HG03457 (cell line): ENCODE data around the gene FLCN.

Experiments used
- ATAC-seq: cut with Tn5 transposase; IDR thresholded peaks from one replicate; pipeline ENCODE4 v1.9.1; 2021; ENCODE audit warnings: moderate number of reproducible peaks; ENCODE audit not compliant: unreplicated experiment

Gene FLCN

GRCh38 chr17:17236295-17237025 is 508 bp downstream of the FLCN start:
- peak; percentile 6 for ATAC-seq

GRCh38 chr17:17235212-17236174 is 1.5 kb downstream of the FLCN start:
- no peak for ATAC-seq

- no peak for ATAC-seq
These were observed 4.7 kb downstream of the FLCN start for GRCh38 chr17:17232303-17232621.

GRCh38 chr17:17231621-17232302 is 5.2 kb downstream of the FLCN start:
- ATAC-seq = no peak

- ATAC-seq = no peak
These were observed 7.3 kb downstream of the FLCN start for GRCh38 chr17:17229416-17230384.

GRCh38 chr17:17228521-17229279 is 8.3 kb downstream of the FLCN start:
- no peak for ATAC-seq

- ATAC-seq = no peak
These were observed 9.1 kb downstream of the FLCN start for GRCh38 chr17:17227608-17228520.

- ATAC-seq = no peak
These were observed 10.3 kb downstream of the FLCN start for GRCh38 chr17:17226451-17227265.

- no peak for ATAC-seq
These were observed 11.1 kb downstream of the FLCN start for GRCh38 chr17:17225901-17226300.

GRCh38 chr17:17224137-17224536 is 12.8 kb downstream of the FLCN start:
- ATAC-seq = no peak

GRCh38 chr17:17223736-17224135 is 13.2 kb downstream of the FLCN start:
- no peak for ATAC-seq

- no peak for ATAC-seq
These were observed 15.6 kb downstream of the FLCN start for GRCh38 chr17:17221329-17221728.

GRCh38 chr17:17220529-17220928 is 16.4 kb downstream of the FLCN start:
- no peak for ATAC-seq

- ATAC-seq = no peak
These were observed 19.0 kb downstream of the FLCN start for GRCh38 chr17:17217995-17218394.

GRCh38 chr17:17216776-17217175 is 20.2 kb downstream of the FLCN start:
- ATAC-seq = no peak

GRCh38 chr17:17216236-17216635 is 20.7 kb downstream of the FLCN start:
- no peak for ATAC-seq

GRCh38 chr17:17215575-17215974 is 21.4 kb downstream of the FLCN start:
- ATAC-seq = no peak
